Measurements from ENCODE around the gene RSBN1L. TPM values are rescaled to one million over a fixed set of nuclear protein-coding genes. Genes with fewer than 3 reads are reported as not detected.

Gene RSBN1L
- total RNA-seq, result 10 to 100 TPM; 16.8 to 53.2 TPM
- 1 to 10 TPM; 7.3 to 9.0 TPM for polyA plus RNA-seq
- long read RNA-seq, donor 1, full-length matches to known transcripts, result 2 of 10 reads
- long read RNA-seq, donor 1, partial matches to known transcripts, result 8 of 10 reads
- long read RNA-seq, donor 1, other reads (novel, unspliced or antisense), result 0 of 10 reads
- long read RNA-seq, donor 2, result 0 reads
- long read RNA-seq, donor 3, result 0 reads
- long read RNA-seq, donor 4, result 0 reads
- long read RNA-seq, donor 5, full-length matches to known transcripts, result 1 of 26 reads
- long read RNA-seq, donor 5, partial matches to known transcripts, result 25 of 26 reads
- long read RNA-seq, donor 5, other reads (novel, unspliced or antisense), result 0 of 26 reads

GRCh38 chr7:77696057-77696642 lies at the start of gene RSBN1L:
RSBN1L (plus strand) TSS chr7:77696459; CDS start chr7:77696470, 11 bp downstream.
- H3K27me3 ChIP-seq (ENCODE audit: control insufficient read depth in 3 of 3, insufficient read depth in 3 of 3, low read length in 2 of 3), result no peaks in the 10 kb centered on the region
- whole genome bisulfite sequencing, 2 donors, result 0 to 1% methylated on average over 53 of the region's 53 CpGs
- DNase-seq (peak; percentile 98 to 99 (median 99)), ATAC-seq (ENCODE audit: insufficient read depth, low FRiP score) (peak; percentile 99)
- H3K36me3 ChIP-seq (ENCODE audit: control insufficient read depth in 4 of 4, insufficient read depth in 4 of 4, low read length in 4 of 4), result peaks cover 0 to 4% (median 0%) of the 10 kb centered on the region in 4 donors
- H3K4me1 ChIP-seq (ENCODE audit: control insufficient read depth in 5 of 5, insufficient read depth in 5 of 5, low read length in 5 of 5), result peaks cover 2 to 34% (median 18%) of the 10 kb centered on the region in 5 donors
- H3K27ac ChIP-seq (ENCODE audit: low read depth in 1 of 2, low read length in 1 of 2), result peak within 1 kb of the TSS; percentile 87 to 99
- peak within 1 kb of the TSS; percentile 81 to 98 for H3K9ac ChIP-seq (ENCODE audit: insufficient read depth in 1 of 2, low read length in 2 of 2)
- TF ChIP-seq CTCF (IDR thresholded peaks at IDR 0.05; ENCODE audit: control extremely low read depth, extremely low read depth), result peak; percentile 3
- H3K9me3 ChIP-seq (ENCODE audit: control insufficient read depth in 4 of 4, insufficient read depth in 3 of 4, low read length in 3 of 4), result no peaks in the 10 kb centered on the region
- H3K4me3 ChIP-seq, result peak within 1 kb of the TSS; percentile 98

- peaks cover 9 to 18% (median 12%) of the 10 kb centered on the region in 4 donors for H3K36me3 ChIP-seq (ENCODE audit: control insufficient read depth in 4 of 4, insufficient read depth in 4 of 4, low read length in 4 of 4)
- no peak for TF ChIP-seq CTCF (IDR thresholded peaks at IDR 0.05; ENCODE audit: control extremely low read depth, extremely low read depth)
- no peak overlapping the region for H3K9ac ChIP-seq (ENCODE audit: insufficient read depth in 1 of 2, low read length in 2 of 2)
- ATAC-seq (ENCODE audit: insufficient read depth, low FRiP score), result no peak
- H3K4me3 ChIP-seq, result no peak overlapping the region
- H3K27me3 ChIP-seq (ENCODE audit: control insufficient read depth in 3 of 3, insufficient read depth in 3 of 3, low read length in 2 of 3), result no peaks in the 10 kb centered on the region
- WGBS, 2 donors, result 95 to 96% methylated on average over 6 of the region's 6 CpGs
- H3K9me3 ChIP-seq (ENCODE audit: control insufficient read depth in 4 of 4, insufficient read depth in 3 of 4, low read length in 3 of 4), result no peaks in the 10 kb centered on the region
- H3K27ac ChIP-seq (ENCODE audit: low read depth in 1 of 2, low read length in 1 of 2), result no peak overlapping the region
- DNase-seq, result no peak
- peaks cover 0 to 8% (median 2%) of the 10 kb centered on the region in 5 donors for H3K4me1 ChIP-seq (ENCODE audit: control insufficient read depth in 5 of 5, insufficient read depth in 5 of 5, low read length in 5 of 5)
Observed at GRCh38 chr7:77648742-77649338, 47.4 kb upstream of the RSBN1L start.

- H3K4me1 ChIP-seq (ENCODE audit: control insufficient read depth in 5 of 5, insufficient read depth in 5 of 5, low read length in 5 of 5), result peaks cover 0 to 8% (median 2%) of the 10 kb centered on the region in 5 donors
- no peak overlapping the region for H3K4me3 ChIP-seq
- H3K9me3 ChIP-seq (ENCODE audit: control insufficient read depth in 4 of 4, insufficient read depth in 3 of 4, low read length in 3 of 4), result no peaks in the 10 kb centered on the region
- no peak for TF ChIP-seq CTCF (IDR thresholded peaks at IDR 0.05; ENCODE audit: control extremely low read depth, extremely low read depth)
- ATAC-seq (ENCODE audit: insufficient read depth, low FRiP score) (no peak), DNase-seq (peak in 2 of 3 donors; percentile 54 to 58)
- 57 to 85% methylated on average over 4 of the region's 4 CpGs for whole genome bisulfite sequencing, 2 donors
- no peaks in the 10 kb centered on the region for H3K27me3 ChIP-seq (ENCODE audit: control insufficient read depth in 3 of 3, insufficient read depth in 3 of 3, low read length in 2 of 3)
- peaks cover 2 to 17% (median 10%) of the 10 kb centered on the region in 4 donors for H3K36me3 ChIP-seq (ENCODE audit: control insufficient read depth in 4 of 4, insufficient read depth in 4 of 4, low read length in 4 of 4)
- H3K27ac ChIP-seq (ENCODE audit: low read depth in 1 of 2, low read length in 1 of 2), result no peak overlapping the region
- no peak overlapping the region for H3K9ac ChIP-seq (ENCODE audit: insufficient read depth in 1 of 2, low read length in 2 of 2)
Observed at GRCh38 chr7:77649716-77650349, 46.4 kb upstream of the RSBN1L start.
